ENCODE measurements around the gene CAPN2.

CAPN2 gene

DNA sequence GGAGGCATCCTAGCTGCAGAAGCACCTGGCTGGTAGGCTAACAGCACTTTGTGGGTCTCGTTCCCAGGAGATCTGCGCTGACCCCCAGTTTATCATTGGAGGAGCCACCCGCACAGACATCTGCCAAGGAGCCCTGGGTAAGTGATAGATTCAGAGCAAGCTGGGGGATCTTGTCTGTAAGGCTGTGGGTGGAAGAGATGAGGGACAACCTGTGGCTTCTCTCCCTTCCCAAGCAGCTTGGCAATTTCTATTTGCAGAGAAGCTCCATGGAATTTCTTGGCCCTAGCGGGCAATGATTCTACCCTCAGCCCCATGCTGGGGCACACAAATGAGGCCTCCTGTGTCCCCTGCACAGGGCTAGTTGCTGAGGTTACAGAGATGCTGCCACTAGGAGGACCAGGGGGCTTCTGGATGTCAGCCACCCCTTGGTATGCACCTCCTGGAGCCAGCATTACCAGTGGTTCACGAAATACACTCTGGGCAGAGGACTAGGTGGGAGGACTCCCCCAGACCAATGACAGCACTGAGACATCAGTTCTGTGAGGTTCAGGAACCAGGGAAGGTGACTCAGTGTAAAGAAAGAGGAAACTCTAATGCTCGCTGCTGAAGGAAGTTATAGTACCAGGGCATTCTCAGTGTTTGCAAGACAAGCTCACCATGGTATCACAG, 5.5 kb downstream of the CAPN2 start:
- Mint-ChIP-seq H3K36me3 (ENCODE audit: low read depth) (peaks cover 76% of the 10 kb centered on the region), H3K27ac (peak overlapping the region; percentile 92), H3K4me1 (ENCODE audit: low read depth) (peaks cover 69% of the 10 kb centered on the region), H3K4me3 (peak overlapping the region; percentile 81), H3K27me3 (ENCODE audit: low read depth) (no peaks in the 10 kb centered on the region), H3K9me3 (no peaks in the 10 kb centered on the region)
- peak; percentile 35 for DNase-seq (ENCODE audit: low spot score)

DNA sequence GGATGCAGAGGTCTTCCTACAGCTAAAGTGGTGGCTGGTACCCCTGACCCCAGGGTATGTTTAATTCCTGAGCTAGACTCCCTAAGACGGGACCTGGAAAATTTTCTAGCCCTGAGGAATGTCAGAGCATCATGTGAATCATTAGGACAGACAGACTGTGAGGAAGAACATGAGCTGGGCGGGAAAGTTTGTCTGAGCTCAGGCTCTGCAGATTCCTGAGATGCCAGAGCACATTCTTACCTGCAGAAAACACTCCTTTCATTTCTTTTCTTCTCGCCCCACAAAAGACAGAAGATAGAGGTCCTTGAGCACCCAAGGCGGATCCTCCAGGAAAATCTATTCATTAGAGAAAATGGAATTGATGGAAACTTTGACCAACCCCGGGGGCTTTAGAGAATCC, 6.5 kb downstream of the CAPN2 start:
- DNase-seq (ENCODE audit: low spot score), result no peak
- H3K4me3 Mint-ChIP-seq, result no peak overlapping the region
- H3K4me1 Mint-ChIP-seq (ENCODE audit: low read depth), result peaks cover 74% of the 10 kb centered on the region
- H3K27ac Mint-ChIP-seq, result peak overlapping the region; percentile 92
- H3K27me3 Mint-ChIP-seq (ENCODE audit: low read depth), result no peaks in the 10 kb centered on the region
- H3K36me3 Mint-ChIP-seq (ENCODE audit: low read depth), result peaks cover 80% of the 10 kb centered on the region
- H3K9me3 Mint-ChIP-seq, result no peaks in the 10 kb centered on the region

DNA sequence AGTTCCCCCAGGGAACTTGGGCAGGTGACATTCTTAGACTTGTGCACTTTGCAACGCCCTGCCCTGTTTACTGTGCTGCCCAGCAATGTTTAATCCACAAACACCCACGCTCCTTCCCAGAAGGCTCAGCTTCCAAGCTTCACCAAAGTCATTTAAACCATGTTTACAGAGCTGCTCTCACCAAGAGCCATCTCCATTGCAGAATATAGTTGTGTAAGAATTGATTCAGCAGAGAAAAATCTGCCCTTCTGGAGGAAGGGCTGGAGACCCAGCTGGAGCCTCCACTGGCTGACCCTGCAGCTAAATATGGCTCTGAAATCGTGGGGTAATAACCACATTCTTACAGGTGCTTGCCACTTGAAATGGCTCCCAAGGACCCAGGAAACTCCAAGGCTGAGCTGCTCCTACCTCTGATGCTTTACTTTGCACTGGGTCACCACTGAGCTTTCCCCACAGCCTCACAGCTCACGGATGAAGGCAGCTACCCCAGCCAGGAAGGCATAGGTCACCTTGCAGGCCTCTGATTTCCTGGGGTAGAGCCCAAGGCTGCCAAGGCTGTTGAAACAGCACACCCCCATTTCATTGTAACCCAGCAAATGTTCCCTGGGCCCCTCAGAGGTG, 8.7 kb downstream of the CAPN2 start:
- peaks cover 68% of the 10 kb centered on the region for H3K4me1 Mint-ChIP-seq (ENCODE audit: low read depth)
- H3K27ac Mint-ChIP-seq, result peak overlapping the region; percentile 38
- no peaks in the 10 kb centered on the region for H3K27me3 Mint-ChIP-seq (ENCODE audit: low read depth)
- no peaks in the 10 kb centered on the region for H3K9me3 Mint-ChIP-seq
- DNase-seq (ENCODE audit: low spot score), result no peak
- peaks cover 83% of the 10 kb centered on the region for H3K36me3 Mint-ChIP-seq (ENCODE audit: low read depth)
- H3K4me3 Mint-ChIP-seq, result no peak overlapping the region

DNA sequence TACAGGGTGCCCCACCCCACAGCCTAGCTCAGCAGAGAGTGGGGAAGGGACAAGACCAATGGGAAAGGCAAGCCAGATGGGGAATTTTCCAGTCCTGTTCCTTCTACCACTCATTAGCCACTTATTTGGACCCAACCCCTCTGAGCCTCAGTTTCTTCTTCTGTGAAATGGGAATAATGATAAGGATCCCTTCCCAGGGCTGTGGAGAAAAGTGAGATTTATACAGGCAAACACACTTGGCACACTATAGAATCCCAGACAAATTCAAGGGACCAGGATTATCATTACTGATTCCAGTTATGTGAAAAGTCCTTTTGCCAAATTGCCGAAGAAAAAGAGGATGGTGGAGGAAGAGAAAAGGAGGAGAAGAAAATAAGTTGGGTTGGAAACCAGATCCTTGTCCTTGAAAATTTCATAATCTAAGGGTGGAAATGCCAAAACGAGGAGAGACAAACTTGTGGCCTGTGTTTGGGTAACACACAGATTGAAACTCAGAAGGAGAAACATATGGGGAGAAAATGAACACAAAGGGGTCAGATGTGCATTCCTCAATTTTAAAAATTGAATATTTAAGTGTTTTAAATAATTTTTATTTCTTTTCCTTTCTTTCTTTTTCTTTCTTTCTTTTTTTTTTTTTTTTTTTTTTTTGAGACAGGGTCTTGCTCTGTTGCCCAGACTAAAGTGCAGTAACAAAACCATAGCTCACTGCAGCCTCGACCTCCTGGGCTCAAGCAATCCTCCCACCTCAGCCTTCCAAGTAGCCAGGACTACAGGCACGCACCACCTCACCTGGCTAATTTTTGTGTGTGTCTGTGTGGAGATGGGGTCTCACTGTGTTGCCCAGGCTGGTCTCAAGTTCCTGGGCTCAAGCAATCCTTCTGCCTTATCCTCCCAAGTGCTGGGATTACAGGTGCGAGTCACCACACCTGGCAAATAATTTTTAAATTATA, 9.6 kb downstream of the CAPN2 start:
- peaks cover 84% of the 10 kb centered on the region for H3K36me3 Mint-ChIP-seq (ENCODE audit: low read depth)
- no peak for DNase-seq (ENCODE audit: low spot score)
- peaks cover 68% of the 10 kb centered on the region for H3K4me1 Mint-ChIP-seq (ENCODE audit: low read depth)
- H3K27ac Mint-ChIP-seq, result peak overlapping the region; percentile 38
- H3K27me3 Mint-ChIP-seq (ENCODE audit: low read depth), result no peaks in the 10 kb centered on the region
- no peaks in the 10 kb centered on the region for H3K9me3 Mint-ChIP-seq
- H3K4me3 Mint-ChIP-seq, result no peak overlapping the region

DNA sequence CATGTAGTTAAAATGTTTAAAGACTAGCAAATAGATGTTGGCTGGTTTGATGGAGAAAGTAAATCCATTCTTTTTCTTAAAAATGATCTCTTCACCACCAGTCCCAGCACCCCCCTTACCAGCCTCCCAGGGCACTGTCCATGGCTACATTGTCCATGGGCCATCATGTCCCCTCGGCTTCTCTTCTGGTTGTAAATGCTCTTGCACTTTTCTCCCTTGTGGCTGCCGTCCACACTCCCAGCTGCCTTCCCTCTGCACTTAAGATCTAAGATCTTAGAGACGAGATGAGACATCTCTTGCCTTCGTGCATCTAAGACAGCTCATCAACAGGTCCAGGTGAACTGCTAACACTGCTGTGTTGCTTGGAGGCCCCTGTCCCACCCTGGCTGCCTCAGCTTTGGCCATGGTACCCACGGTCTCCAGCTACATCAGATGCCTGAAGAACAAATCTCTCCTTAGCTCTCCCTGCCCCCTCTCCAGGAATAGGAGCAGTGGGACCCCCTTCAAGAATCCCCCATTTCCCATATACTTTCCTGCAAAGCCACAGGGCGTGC, 11.1 kb downstream of the CAPN2 start:
- no peak for DNase-seq (ENCODE audit: low spot score)
- H3K27me3 Mint-ChIP-seq (ENCODE audit: low read depth), result no peaks in the 10 kb centered on the region
- H3K9me3 Mint-ChIP-seq, result no peaks in the 10 kb centered on the region
- H3K27ac Mint-ChIP-seq, result no peak overlapping the region
- H3K4me3 Mint-ChIP-seq, result no peak overlapping the region
- peaks cover 86% of the 10 kb centered on the region for H3K36me3 Mint-ChIP-seq (ENCODE audit: low read depth)
- H3K4me1 Mint-ChIP-seq (ENCODE audit: low read depth), result peaks cover 65% of the 10 kb centered on the region

DNA sequence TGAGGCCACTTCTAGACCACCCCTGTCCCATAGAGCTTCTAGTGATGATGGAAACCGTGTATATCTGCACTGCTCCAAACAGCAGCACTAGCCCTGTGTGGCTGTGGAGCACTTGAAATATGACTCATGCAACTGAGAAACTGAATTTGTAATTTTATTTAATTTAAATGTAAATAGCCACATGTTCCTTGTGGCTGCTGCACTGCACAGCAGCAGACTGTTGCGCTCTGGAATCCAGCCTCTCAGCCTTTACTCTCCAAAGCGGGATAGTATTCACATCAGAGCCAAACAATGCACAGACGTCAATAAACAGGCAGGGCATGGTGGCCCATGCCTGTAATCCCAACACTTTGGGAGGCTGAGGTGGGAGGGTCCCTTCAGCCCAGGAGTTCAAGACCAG, 12.0 kb downstream of the CAPN2 start:
- DNase-seq (ENCODE audit: low spot score), result no peak
- Mint-ChIP-seq H3K4me1 (ENCODE audit: low read depth) (peaks cover 65% of the 10 kb centered on the region), H3K27ac (peak overlapping the region; percentile 10), H3K4me3 (no peak overlapping the region), H3K27me3 (ENCODE audit: low read depth) (no peaks in the 10 kb centered on the region), H3K9me3 (no peaks in the 10 kb centered on the region), H3K36me3 (ENCODE audit: low read depth) (peaks cover 87% of the 10 kb centered on the region)

DNA sequence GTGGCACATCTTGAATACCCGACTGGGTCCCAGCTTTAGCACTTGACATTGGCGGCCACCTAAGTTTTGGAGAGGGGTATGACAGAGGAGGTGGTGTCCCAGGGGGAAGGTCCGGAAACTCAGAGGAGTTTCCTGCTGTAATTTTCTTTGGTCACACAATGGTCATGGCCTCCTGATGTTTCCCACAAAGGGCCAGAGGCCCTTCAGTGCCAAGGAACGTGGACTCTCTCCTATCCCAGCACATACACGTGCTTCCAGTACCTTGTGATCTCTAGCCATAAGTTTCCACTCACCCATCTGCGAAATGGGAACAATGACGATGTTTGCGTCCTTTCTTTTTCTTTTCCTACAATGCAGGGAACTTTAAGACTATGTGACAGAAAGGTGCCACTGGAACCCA, 13.2 kb downstream of the CAPN2 start:
- peaks cover 68% of the 10 kb centered on the region for H3K4me1 Mint-ChIP-seq (ENCODE audit: low read depth)
- H3K36me3 Mint-ChIP-seq (ENCODE audit: low read depth), result peaks cover 82% of the 10 kb centered on the region
- no peaks in the 10 kb centered on the region for H3K9me3 Mint-ChIP-seq
- H3K4me3 Mint-ChIP-seq, result peak overlapping the region; percentile 84
- DNase-seq (ENCODE audit: low spot score), result no peak
- H3K27ac Mint-ChIP-seq, result peak overlapping the region; percentile 90
- H3K27me3 Mint-ChIP-seq (ENCODE audit: low read depth), result no peaks in the 10 kb centered on the region

DNA sequence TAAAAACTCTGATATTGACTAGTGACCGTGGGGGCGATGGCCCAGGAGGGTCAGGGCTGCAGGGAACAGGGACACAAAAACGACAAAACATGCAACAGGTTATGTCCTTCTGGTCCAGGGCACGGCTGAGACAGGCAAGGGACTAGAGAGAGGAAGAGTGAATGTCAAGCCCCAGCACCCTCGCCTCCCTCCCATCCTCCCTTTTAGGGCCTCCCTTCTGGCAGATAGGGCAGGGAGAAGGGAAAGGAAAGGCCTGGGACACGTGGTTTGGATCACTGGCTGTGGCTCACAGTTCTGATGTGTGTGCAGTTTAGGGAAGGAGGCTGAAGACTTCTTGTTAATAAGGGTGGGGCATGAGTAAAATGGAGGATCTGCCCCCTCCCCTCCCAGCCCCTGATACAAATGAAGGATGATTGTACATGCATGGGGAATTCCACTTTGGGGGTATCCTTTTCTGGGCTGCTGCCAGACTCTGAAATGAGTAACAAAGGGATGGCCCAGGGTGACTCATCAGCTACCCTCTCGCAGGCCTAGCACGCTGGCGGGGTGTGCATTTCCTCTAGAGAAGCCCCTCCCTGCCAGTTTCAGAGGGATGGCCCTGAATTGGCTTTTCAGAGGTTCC, 14.2 kb downstream of the CAPN2 start:
- no peaks in the 10 kb centered on the region for H3K27me3 Mint-ChIP-seq (ENCODE audit: low read depth)
- peak; percentile 90 for DNase-seq (ENCODE audit: low spot score)
- no peaks in the 10 kb centered on the region for H3K9me3 Mint-ChIP-seq
- peak overlapping the region; percentile 84 for H3K4me3 Mint-ChIP-seq
- peak overlapping the region; percentile 90 for H3K27ac Mint-ChIP-seq
- H3K36me3 Mint-ChIP-seq (ENCODE audit: low read depth), result peaks cover 81% of the 10 kb centered on the region
- peaks cover 67% of the 10 kb centered on the region for H3K4me1 Mint-ChIP-seq (ENCODE audit: low read depth)

DNA sequence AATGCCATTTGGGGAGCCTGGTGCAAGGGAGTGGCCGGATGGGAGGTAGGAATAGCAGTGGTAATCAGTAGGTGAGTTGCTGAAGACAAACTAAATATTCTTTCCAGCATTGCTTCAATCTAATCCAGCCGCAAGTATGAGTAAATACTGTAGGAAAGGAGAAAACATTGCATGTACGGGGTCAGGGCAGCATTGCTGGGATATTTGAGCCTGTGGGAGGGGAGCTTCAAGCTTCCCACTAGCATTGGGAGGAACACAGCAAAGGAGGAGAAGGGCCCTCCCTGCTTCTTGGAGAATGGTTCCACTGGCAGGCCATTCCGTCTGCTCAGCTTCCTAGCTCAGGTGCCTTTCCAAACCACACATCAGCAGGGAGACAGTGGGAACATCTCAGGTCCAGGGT, 15.2 kb downstream of the CAPN2 start:
- Mint-ChIP-seq H3K4me3 (peak overlapping the region; percentile 84), H3K4me1 (ENCODE audit: low read depth) (peaks cover 64% of the 10 kb centered on the region), H3K9me3 (no peaks in the 10 kb centered on the region), H3K27ac (peak overlapping the region; percentile 90), H3K36me3 (ENCODE audit: low read depth) (peaks cover 85% of the 10 kb centered on the region), H3K27me3 (ENCODE audit: low read depth) (no peaks in the 10 kb centered on the region)
- no peak for DNase-seq (ENCODE audit: low spot score)

DNA sequence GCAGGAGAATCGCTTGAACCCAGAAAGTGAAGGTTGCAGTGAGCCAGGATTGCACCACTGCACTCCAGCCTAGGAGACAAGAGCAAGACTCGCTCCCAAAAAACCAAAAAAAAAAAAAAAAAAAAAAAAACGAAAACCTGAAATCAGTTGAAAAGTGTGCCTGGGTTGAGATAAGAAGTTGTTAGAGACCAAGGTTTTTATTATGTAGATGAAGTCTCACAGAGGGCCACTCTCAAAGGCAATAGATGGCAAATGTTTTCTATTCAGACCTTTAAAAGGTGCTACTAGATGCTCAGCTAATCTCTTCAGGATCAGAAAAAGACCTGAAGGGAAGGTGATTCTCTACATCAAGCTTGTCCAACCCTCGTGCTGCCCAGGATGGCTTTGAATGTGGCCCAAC, 17.6 kb downstream of the CAPN2 start:
- H3K4me3 Mint-ChIP-seq, result no peak overlapping the region
- H3K36me3 Mint-ChIP-seq (ENCODE audit: low read depth), result peaks cover 73% of the 10 kb centered on the region
- no peak overlapping the region for H3K27ac Mint-ChIP-seq
- H3K4me1 Mint-ChIP-seq (ENCODE audit: low read depth), result peaks cover 55% of the 10 kb centered on the region
- no peaks in the 10 kb centered on the region for H3K27me3 Mint-ChIP-seq (ENCODE audit: low read depth)
- DNase-seq (ENCODE audit: low spot score), result no peak
- no peaks in the 10 kb centered on the region for H3K9me3 Mint-ChIP-seq

DNA sequence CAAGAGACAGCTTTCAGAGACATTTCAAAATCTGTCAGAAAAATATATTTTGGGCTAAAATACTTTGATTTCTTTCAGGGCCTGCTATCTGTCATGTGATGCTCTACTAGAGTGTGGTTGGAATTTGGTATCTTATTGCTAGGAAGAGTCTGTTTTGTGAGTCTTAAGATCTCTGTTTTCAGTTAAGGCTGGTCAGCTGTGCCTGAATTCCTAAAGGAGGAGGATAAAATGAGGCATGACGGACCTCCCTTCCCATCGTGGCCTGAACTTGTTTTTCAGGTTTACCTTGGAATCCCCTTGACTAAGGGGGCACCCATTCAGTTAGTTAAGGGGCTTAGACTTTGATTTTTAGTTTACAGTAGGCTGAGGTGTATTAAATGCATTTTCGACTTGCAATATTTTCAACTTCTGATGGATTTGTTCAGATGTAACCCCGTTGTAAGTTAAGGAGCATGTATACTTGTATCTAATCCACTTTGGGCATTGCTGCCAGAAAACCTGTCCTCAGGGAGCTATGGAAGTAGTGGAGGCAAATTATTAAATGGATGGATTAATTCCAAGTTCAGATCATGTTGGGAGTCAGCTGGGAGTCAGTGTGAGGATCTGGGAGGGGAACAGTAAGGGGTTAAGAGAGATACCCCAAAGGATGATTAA, 18.3 kb downstream of the CAPN2 start:
- H3K36me3 Mint-ChIP-seq (ENCODE audit: low read depth), result peaks cover 70% of the 10 kb centered on the region
- no peak for DNase-seq (ENCODE audit: low spot score)
- H3K27me3 Mint-ChIP-seq (ENCODE audit: low read depth), result no peaks in the 10 kb centered on the region
- H3K9me3 Mint-ChIP-seq, result no peaks in the 10 kb centered on the region
- peak overlapping the region; percentile 27 for H3K27ac Mint-ChIP-seq
- H3K4me1 Mint-ChIP-seq (ENCODE audit: low read depth), result peaks cover 48% of the 10 kb centered on the region
- H3K4me3 Mint-ChIP-seq, result no peak overlapping the region

DNA sequence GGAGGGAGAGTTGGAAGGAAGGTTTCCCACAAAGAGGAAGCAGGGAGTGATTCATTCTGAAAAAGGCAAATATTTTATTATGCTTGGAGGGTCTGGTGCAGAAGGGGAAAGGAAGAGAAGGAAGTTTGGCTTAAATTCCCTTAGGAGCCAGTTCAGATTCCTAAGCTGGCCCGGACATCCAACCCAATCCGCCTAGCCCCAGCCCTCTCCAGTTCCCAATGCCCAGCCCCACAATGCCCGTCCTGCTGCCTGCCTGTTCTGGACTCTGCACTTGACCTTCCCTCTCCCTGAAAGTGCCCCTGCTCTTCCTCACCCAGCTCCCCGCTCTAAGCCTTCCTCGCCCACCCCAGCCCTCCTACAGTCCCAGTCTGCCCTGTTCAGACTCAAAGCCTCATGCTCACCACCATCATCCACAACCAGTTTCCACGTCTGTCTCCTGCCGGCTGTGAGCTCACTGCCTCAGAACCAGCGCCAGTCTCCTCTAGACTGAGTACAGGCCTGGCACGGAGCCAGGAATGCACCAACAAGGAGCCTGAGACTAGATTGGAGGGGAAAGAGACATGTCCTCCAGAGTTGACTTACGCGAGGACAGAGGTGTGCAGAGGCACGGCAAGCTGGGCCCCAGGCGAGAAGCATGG, 18.9 kb downstream of the CAPN2 start:
- no peaks in the 10 kb centered on the region for H3K9me3 Mint-ChIP-seq
- H3K4me3 Mint-ChIP-seq, result no peak overlapping the region
- H3K4me1 Mint-ChIP-seq (ENCODE audit: low read depth), result peaks cover 42% of the 10 kb centered on the region
- H3K27me3 Mint-ChIP-seq (ENCODE audit: low read depth), result no peaks in the 10 kb centered on the region
- H3K36me3 Mint-ChIP-seq (ENCODE audit: low read depth), result peaks cover 64% of the 10 kb centered on the region
- H3K27ac Mint-ChIP-seq, result peak overlapping the region; percentile 31
- DNase-seq (ENCODE audit: low spot score), result no peak
